ENCODE data around the gene HTT.
"Not testable (repeated sequence)": the region's sequence is repeated elsewhere in the genome, so short reads cannot be mapped to it uniquely, and the experiment has no call there.

HTT gene

DNA sequence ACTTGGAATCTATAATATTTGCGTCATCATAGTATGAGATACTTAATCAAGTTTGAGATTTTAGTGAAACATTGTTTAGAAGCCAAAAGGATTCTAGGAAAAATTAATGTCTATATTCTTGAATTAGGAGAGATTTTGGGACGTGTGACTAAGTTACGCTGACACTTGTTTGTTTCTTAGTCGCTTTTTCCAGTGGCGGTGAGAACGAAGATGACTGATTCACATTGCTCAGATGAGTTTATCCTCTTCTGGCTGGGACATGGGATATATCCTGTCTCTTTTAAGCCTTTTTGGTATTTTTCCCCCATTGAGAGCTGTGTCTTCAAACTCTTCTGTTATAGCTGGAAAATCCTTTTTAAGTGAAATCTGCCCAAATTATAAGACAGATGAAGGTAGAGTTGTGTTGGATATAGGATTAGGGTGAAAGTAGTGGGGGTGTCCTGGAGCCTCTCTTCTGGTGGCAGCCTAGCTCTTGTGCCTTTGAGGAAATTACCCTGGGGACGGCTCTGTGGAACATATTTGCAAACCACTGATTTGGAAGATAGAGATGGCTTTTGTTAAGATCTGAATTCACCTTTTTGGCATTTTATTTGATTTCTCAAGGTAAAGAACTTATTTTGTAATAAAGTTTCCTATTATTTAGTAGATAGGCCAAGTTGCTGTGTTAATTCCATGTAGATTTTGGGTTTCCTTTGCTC, 49.7 kb downstream of the HTT start:
- DNase-seq = no peak

DNA sequence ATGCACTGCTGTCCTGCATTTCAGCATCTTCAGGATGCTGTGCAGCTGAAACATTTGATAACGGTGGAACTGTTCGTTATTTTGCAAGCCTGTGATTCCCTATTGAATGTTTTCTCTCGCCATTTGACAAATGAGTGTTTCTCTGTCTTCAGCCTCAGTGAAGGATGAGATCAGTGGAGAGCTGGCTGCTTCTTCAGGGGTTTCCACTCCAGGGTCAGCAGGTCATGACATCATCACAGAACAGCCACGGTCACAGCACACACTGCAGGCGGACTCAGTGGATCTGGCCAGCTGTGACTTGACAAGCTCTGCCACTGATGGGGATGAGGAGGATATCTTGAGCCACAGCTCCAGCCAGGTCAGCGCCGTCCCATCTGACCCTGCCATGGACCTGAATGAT, 52.6 kb downstream of the HTT start:
- DNase-seq = no peak

- DNase-seq = no peak
These were observed 53.6 kb downstream of the HTT start for GRCh38 chr4:3128058-3128457.

GRCh38 chr4:3128976-3129375, 54.5 kb downstream of the HTT start:
- no peak for DNase-seq

DNA sequence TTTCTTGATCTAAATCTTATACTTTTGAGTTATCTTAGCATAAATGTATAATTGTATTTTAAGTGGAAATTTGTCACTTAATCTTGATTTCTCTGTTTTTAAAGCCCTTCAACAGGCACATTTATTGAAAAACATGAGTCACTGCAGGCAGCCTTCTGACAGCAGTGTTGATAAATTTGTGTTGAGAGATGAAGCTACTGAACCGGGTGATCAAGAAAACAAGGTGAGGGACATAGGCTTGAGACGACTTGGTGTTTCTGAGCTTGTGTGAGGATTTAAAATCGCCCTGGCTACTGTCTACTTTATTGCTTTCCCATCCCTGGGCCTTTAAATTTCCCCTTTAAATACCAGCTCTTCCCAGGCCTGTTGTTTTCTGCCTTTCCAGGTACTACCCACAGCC, 55.7 kb downstream of the HTT start:
- DNase-seq = no peak

DNA sequence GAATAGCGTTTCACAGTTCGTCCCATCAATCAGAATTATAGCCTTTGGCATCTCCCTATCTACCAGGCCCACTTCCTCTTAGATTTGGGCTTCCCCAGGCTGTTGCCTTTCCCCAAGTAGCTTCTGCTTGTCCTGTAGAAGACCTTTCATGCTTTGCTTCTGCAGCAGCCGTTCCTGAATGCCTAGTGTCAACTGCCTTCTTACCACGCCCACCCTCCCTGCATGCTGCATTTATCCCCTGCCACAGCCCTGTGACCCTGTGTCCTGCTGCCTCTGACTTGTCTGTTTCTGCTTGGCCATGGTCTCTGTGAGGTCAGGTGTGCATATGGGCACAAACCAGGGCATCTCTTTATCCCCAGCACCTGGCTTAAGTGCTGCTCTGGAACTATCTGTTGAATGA, 56.3 kb downstream of the HTT start:
- DNase-seq = no peak

- no peak for DNase-seq
These were observed 59.7 kb downstream of the HTT start for GRCh38 chr4:3134201-3134600.

DNA sequence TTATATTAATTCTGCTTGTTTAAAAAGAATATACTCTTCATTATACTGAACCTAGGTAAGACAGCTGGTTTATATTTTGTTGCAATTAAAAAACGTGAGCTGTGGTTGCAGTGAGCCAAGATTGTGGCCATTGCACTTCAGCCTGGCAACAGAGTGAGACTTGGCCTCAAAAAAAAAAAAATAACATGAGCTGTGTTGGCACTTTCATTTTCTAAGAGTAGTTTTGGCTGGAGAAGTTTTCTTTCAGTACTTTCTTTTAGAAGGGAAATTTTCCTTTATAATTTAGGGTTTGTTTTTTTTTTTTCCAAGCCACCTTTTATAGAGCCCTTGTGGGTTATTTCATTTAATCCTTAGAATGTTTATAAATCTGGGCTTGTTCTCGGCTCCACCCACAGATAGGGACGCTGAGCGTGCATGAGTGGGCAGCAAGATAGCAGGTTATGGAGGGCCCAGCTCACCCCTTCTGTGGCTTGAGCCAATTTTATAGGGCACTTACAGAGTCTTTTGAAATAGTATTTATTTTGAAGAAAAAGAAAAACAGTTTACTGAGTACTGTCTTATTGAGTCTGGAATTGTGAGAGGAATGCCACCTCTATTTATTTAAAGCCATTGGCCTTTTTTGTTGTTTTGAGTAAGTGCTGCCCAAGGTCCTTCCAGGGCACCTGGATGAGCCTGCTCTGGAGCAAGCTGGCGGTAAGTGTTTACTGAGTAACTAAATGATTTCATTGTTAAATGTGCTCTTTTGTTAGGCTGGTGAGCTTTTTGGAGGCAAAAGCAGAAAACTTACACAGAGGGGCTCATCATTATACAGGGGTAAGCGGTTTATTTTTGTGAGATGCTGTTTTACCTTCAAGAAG, 60.9 kb downstream of the HTT start:
- no peak for DNase-seq

DNA sequence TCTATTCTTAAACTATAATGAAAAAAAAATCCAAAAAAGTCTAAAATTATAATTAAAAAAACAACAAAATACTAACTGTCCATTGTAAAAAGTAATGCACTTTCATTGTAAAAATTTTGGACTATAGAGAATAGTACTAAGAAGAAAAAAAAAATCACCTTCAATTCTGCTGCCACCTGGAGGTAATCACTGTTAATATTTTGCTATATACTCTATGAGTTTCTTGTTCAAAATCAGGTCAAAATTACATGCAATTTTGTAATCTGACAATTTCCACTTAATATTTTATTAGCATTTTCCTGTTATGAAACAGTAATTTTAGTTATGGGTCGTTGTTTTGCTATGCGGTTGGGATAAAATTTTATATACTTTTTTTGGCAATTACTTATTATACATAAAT, 62.0 kb downstream of the HTT start:
- no peak for DNase-seq

DNA sequence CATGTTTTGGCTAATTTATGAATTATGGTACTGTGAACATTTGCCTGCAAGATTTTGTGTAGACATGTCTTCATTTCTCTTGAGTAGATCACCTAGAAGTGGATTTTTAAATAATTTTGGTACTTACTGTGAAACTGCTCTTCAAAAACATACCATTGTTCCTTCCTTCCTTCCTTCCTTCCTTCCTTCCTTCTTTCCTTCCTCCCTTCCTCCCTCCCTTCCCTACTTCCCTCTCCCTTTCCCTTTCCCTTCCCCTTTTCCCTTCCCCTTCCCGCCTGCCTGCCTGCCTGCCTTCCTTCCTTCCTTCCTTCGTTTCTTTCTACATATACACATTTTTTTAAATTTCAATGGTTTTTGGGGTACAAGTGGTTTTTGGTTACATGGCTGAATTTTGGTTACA, 63.4 kb downstream of the HTT start:
- no peak for DNase-seq

DNA sequence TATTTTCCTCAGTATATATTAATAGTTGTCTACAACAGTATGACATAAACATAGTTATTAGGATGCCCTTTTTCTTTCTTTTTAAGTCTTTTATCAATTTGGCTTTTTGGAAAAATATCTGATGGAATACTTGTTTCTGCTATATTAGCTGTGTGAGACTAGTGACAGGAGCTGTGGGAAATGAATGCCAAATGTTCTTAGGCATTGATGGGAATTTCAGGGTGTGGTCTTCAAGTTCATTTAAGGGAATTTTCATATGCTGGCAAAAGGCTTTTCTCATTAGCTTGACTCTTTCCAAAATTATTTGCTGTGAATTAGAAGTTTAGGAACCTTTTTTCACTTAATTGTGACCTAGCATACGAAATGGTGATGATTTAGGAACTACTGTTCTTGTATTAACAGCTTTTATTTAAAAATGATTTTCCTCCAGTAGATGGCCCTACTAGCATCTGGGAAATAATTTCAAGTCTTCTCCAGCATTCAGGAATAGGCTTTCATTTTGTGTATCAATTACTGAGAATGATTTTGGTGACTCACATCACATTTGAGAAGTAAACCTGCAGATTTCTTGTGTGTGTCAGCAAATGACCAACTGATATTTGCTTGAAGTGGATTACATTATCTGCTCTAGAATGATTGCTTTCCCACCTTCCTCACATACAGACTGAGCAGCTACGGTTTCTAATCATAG, 70.9 kb downstream of the HTT start:
- no peak for DNase-seq

- DNase-seq = no peak
These were observed 74.4 kb downstream of the HTT start for GRCh38 chr4:3148926-3149325.

- DNase-seq = not testable (repeated sequence)
These were observed 76.8 kb downstream of the HTT start for GRCh38 chr4:3151238-3151637.

DNA sequence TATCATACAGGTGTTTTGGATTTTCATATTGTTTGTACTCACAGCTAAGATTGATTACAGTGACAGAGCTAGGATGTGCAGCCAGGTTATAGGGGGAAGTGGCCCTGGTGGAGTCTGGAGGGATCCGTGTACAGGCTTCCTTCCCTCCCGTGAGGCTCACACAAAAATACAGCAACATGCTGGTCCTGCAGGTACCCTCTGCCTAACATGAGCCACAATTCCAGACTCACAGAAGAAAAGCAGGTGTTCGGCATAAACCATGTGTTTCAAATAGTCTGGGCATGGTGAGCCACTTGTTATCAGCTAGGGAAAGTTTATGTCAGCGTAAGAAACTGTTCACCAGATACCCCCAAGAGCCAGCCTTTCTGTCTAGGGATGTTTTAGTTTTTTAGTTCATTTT, 82.9 kb downstream of the HTT start:
- no peak for DNase-seq

- DNase-seq = no peak
These were observed 84.4 kb downstream of the HTT start for GRCh38 chr4:3158841-3159240.

- DNase-seq = no peak
These were observed 86.0 kb downstream of the HTT start for GRCh38 chr4:3160438-3160837.

DNA sequence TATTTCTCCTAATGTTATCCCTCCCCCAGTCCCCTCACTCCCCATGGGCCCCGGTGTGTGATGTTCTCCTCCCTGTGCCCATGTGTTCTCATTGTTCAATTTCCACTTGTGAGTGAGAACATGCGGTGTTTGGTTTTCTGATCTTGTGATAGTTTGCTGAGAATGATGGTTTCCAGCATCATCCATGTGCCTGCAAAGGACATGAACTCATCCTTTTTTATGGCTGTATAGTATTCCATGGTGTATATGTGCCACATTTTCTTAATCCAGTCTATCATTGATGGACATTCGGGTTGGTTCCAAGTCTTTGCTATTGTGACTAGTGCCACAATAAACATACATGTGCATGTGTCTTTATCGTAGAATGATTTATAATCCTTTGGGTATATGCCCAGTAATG, 86.6 kb downstream of the HTT start:
- DNase-seq = not testable (repeated sequence)

DNA sequence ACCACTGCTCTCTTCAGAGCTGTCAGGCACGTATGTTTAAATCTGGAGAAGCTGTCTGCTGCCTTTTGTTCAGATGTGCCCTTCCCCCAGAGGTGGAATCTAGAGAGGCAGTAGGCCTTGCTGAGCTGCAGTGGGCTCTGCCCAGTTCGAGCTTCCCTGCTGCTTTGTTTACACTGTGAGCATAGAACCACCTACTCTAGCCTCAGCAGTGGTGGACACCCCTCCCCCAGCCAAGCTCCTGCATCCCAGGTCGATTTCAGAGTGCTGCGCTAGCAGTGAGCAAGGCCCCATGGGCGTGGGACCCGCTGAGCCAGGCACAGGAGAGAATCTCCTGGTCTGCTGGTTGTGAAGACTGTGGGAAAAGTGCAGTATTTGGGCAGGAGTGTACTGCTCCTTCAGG, 92.0 kb downstream of the HTT start:
- not testable (repeated sequence) for DNase-seq

- no peak for DNase-seq
These were observed 93.5 kb downstream of the HTT start for GRCh38 chr4:3168029-3168428.

DNA sequence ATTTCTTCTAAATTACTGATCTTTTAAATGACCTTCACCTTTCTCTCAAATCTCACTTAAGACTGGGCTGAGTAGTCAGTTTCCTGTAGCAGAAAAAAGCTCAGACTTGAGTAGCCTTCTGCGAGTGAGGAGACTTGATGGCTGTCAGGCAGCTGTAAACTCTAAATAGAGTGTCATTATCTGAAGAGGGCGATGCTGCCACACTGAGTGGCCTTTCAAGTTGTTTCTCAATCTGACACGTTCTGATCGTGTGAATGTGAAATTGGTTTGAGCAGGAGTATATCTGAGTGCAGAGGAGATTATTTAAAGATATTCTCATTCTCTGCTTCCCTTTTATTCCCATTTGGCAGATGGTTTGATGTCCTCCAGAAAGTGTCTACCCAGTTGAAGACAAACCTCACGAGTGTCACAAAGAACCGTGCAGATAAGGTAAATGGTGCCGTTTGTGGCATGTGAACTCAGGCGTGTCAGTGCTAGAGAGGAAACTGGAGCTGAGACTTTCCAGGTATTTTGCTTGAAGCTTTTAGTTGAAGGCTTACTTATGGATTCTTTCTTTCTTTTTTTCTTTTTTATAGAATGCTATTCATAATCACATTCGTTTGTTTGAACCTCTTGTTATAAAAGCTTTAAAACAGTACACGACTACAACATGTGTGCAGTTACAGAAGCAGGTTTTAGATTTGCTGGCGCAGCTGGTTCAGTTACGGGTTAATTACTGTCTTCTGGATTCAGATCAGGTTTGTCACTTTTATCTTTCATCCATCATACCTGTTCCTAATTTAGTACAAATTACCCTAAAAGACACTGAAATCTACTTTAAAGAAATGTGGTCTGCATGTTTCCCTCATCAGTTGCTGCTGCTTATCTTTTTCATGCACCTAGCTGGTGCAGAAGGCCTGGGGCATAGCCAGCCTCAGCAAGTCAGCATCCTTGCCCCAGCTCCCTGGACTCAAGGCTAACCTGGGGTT, 100.2 kb downstream of the HTT start:
- no peak for DNase-seq

DNA sequence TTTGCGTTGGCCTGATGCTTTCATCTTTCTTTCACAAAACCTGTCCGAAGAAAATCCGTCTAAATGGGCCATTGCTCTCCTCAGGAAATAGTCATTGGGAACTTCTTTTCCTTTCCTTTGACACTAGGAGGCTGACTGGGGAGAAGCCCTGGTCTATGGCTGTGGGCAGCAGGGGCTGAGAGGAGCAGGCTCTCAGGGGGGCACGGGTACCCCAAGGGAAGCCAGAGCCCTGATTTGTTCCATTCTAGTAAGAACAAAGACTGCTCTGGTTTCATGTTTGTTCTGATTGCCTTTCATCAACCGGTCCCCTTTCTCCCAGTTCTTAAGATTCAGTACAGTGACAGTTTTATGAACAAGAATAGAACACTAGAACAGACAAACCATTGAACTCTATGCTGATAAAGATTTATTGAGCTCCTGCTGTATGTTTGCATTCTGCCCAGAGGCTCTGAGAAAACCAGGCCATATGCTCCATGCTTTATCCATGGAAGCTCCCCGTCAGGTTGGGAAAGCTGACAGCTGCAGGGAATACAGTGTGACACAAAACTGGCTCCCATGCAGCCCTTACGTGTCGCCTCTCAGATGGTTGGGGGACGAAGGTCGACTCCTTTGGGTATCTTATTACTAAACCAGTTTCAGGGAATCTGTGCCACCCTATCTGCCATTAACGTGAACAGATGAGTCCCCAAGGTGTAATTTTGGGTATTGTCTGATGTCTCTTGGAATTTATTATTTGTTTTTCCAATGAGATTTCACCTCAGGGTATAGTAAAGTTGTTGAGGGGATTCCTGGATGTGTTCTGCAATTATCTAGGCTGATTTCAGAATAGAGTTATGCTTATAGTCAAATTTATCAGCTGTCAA, 102.1 kb downstream of the HTT start:
- DNase-seq = no peak

DNA sequence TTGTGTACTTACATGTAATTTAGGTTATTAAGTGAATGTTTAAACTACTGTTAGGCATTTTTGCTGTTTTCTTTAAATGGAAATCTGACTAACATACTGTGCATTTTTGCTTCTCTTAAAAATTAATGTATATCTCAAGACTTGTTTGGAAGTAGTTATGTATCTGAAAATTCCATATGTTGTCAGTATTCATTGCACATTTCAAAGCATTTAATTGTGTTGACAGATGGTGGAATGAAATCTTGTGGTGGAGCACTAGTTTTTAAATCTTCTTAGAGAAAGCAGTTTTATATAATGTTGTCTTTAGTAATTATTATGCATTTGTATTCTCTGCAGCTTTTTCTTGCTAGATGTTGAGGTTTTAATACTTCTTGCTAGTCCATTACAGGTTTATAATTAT, 102.9 kb downstream of the HTT start:
- DNase-seq = no peak

Data from NCI-H446 treated with DMSO at 0.1 percent for 48 hours (cell line).